Smooth muscle cell (in vitro differentiated cells): ENCODE measurements around the gene WDTC1. TPM values are rescaled to one million over a fixed set of nuclear protein-coding genes. Genes with fewer than 3 reads are reported as not detected.

Experiments used
- DNase-seq: peaks from one replicate; lab custom pipeline; 2025; ENCODE audit not compliant: unreplicated experiment; lab: John Stamatoyannopoulos, UW
- H2AFZ ChIP-seq: fragments of 200-600 bp; sonication (generic); 2 replicates; pipeline ENCODE4 v1.6.0; 2016; ENCODE audit warnings: antibody characterized with exemption, low read depth, mild to moderate bottlenecking
- H3F3A ChIP-seq: fragments of 200-600 bp; sonication (generic); 2 replicates; pipeline ENCODE4 v1.6.0; 2017; ENCODE audit warnings: antibody characterized with exemption, low read depth
- H3K27ac ChIP-seq: fragments of 200-600 bp; sonication (generic); 2 replicates; pipeline ENCODE4 v1.5.1; 2016; ENCODE audit warnings: low read depth, mild to moderate bottlenecking
- H3K27me3 ChIP-seq: fragments of 200-600 bp; sonication (generic); 2 replicates; pipeline ENCODE4 v1.6.1; 2016; ENCODE audit warnings: low read depth, mild to moderate bottlenecking
- H3K36me3 ChIP-seq: fragments of 200-600 bp; sonication (generic); 2 replicates; pipeline ENCODE4 v1.5.1; 2016; ENCODE audit warnings: low read depth
- H3K4me1 ChIP-seq: fragments of 200-600 bp; sonication (generic); 2 replicates; pipeline ENCODE4 v1.5.1; 2016; ENCODE audit warnings: low read depth
- H3K4me2 ChIP-seq: fragments of 200-600 bp; sonication (generic); 2 replicates; pipeline ENCODE4 v1.6.0; 2016; ENCODE audit warnings: mild to moderate bottlenecking
- H3K4me3 ChIP-seq: fragments of 200-600 bp; sonication (generic); 2 replicates; pipeline ENCODE4 v1.5.1; 2016; ENCODE audit warnings: mild to moderate bottlenecking
- H3K79me2 ChIP-seq: fragments of 200-600 bp; sonication (generic); 2 replicates; pipeline ENCODE4 v1.6.0; 2016; ENCODE audit warnings: low read depth, mild to moderate bottlenecking
- H3K9ac ChIP-seq: fragments of 200-600 bp; sonication (generic); 2 replicates; pipeline ENCODE4 v1.6.0; 2016; ENCODE audit warnings: low read depth
- H3K9me3 ChIP-seq: fragments of 200-600 bp; sonication (generic); replicated peaks from 2 replicates; pipeline ENCODE4 v1.5.1; 2016; ENCODE audit warnings: low read depth
- H4K20me1 ChIP-seq: fragments of 200-600 bp; sonication (generic); 2 replicates; pipeline ENCODE4 v1.6.0; 2016; ENCODE audit warnings: low read depth
- WGBS: methylation state at CpG from one replicate; pipeline ENCODE4 v1.1.7; 2016; ENCODE audit warnings: low lambda C conversion rate; 5-methylcytosine and 5-hydroxymethylcytosine counted together
- polyA plus RNA-seq: library from polyadenylated mRNA; unstranded; fragments of >200 nt; fragmentation: Nextera tagmentation; extraction: Ambion mirVana; gene quantifications from 2 replicates; pipeline ENCODE4 v1.2.1, GENCODE V29; 2016
- total RNA-seq: library from RNA; depleted of rRNA; stranded (reverse); fragments of >200 nt; gene quantifications from 2 replicates; pipeline ENCODE4 v1.2.3, GENCODE V29; 2014
- TF ChIP-seq, protein P1 (sequence below): fragments of 200-600 bp; sonication (generic); IDR thresholded peaks from 2 replicates; pipeline ENCODE4 v1.5.1; 2017; ENCODE audit warnings: borderline replicate concordance, mild to moderate bottlenecking, antibody characterized with exemption; ENCODE audit not compliant: insufficient read depth, poor library complexity, severe bottlenecking

WDTC1 gene
- total and polyA plus RNA-seq, 2 experiments from 2014 or later, result 5.4 to 10.3 TPM

DNA sequence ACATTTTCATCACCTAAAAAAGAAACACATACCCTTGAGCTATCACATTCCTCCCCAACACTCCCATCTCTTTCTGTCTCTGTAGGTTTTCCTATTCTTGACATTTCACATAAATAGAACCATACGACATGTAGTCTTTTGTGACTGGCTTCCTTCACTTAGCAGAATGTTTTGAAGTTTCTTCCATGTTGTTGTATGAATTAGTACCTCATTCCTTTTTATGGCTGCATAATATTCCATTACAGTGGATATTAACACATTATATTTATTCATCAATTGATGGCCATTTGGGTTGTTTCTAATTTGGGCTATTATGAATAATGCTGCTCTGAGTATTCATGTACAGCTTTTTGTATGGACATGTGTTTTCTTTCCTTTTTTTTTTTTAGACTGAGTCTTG, 11.8 kb downstream of the WDTC1 start:
- Histone ChIP-seq H3K4me1 (no peaks in the 10 kb centered on the region), H3K4me2 (no peak overlapping the region), H3K27me3 (no peaks in the 10 kb centered on the region), H3K9ac (no peak overlapping the region), H3K9me3 (no peaks in the 10 kb centered on the region), H3K4me3 (no peak overlapping the region), H3K36me3 (no peaks in the 10 kb centered on the region), H3K27ac (no peak overlapping the region), H4K20me1 (no peaks in the 10 kb centered on the region), H3F3A (no peaks in the 10 kb centered on the region), H3K79me2 (no peaks in the 10 kb centered on the region), H2AFZ (no peak overlapping the region)
- TF ChIP-seq, protein P1, sequence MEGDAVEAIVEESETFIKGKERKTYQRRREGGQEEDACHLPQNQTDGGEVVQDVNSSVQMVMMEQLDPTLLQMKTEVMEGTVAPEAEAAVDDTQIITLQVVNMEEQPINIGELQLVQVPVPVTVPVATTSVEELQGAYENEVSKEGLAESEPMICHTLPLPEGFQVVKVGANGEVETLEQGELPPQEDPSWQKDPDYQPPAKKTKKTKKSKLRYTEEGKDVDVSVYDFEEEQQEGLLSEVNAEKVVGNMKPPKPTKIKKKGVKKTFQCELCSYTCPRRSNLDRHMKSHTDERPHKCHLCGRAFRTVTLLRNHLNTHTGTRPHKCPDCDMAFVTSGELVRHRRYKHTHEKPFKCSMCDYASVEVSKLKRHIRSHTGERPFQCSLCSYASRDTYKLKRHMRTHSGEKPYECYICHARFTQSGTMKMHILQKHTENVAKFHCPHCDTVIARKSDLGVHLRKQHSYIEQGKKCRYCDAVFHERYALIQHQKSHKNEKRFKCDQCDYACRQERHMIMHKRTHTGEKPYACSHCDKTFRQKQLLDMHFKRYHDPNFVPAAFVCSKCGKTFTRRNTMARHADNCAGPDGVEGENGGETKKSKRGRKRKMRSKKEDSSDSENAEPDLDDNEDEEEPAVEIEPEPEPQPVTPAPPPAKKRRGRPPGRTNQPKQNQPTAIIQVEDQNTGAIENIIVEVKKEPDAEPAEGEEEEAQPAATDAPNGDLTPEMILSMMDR, result no peak
- WGBS, result 85% methylated on average over 1 of the region's 1 CpG
- no peak for DNase-seq

DNA sequence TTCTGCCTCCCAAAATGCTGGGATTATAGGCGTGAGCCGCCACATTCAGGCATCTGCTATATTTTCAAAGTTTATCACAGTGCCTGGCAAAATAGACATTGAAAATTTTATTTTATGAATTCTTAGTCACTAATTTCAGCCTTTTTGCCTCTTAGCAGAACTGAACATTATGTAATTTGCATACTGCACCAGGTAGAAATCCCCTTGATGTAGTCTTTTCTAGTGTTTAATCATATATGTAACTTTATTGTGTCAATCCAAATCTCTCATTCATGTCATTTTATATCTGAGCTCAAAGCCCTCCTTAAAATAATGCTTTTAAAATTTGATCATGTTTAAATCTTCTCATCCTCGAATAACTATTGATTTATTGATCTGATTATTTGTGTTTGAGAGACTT, 19.2 kb downstream of the WDTC1 start:
- Histone ChIP-seq H2AFZ (no peak overlapping the region), H3K27me3 (no peaks in the 10 kb centered on the region), H3K4me3 (no peak overlapping the region), H3K36me3 (no peaks in the 10 kb centered on the region), H3K9ac (no peak overlapping the region), H3K4me2 (no peak overlapping the region), H3K79me2 (no peaks in the 10 kb centered on the region), H4K20me1 (peaks cover 16% of the 10 kb centered on the region), H3F3A (peaks cover 3% of the 10 kb centered on the region), H3K4me1 (no peaks in the 10 kb centered on the region), H3K9me3 (no peaks in the 10 kb centered on the region), H3K27ac (no peak overlapping the region)
- 96% methylated on average over 3 of the region's 3 CpGs for WGBS
- DNase-seq, result no peak
- TF ChIP-seq, protein P1, result no peak

DNA sequence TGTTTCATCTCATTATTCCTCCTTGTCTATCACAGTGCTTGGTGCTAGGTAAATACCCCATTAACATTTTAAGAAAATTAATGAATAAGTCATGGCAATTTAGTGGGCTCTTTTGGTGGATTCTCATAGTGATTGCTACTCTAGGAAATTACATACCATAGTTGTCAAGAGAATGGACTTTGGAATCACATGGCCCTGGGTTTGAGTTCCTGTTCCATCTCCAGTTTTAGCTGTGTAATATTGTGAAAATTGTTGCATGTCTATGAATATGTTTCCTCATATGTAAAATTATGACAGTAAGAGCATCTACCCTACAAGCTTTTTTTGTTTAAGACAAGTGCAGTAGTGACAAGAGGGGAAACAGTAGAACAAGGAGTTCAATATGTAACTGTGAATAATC, 20.7 kb downstream of the WDTC1 start:
- TF ChIP-seq, protein P1, result no peak
- H3K36me3 ChIP-seq, result no peaks in the 10 kb centered on the region
- H4K20me1 ChIP-seq, result peaks cover 16% of the 10 kb centered on the region
- no peaks in the 10 kb centered on the region for H3K4me1 ChIP-seq
- peaks cover 3% of the 10 kb centered on the region for H3F3A ChIP-seq
- no peak overlapping the region for H3K9ac ChIP-seq
- no peak overlapping the region for H3K4me3 ChIP-seq
- no peaks in the 10 kb centered on the region for H3K27me3 ChIP-seq
- no peaks in the 10 kb centered on the region for H3K9me3 ChIP-seq
- peaks cover 3% of the 10 kb centered on the region for H3K79me2 ChIP-seq
- DNase-seq, result no peak
- H3K4me2 ChIP-seq, result no peak overlapping the region
- no peak overlapping the region for H3K27ac ChIP-seq
- no peak overlapping the region for H2AFZ ChIP-seq

DNA sequence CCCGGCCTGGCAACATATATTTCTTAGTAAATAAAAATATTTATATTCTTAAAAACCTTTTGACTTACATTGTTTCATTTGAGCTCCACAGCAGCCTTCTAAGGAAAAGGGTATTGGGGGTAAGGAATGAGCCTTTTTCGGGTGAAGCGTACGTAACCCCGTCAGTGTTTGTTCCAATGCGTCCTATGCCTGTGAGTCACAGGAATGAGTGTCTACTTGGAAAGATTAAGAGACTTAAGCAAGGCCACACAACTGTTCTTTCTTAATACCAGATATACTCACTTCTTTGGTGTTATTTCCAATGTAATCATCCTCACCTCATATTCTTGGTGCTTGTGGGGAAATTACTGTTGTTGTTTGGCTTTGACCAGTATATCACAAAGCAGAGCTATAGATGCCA, 22.7 kb downstream of the WDTC1 start:
- Histone ChIP-seq H3K36me3 (no peaks in the 10 kb centered on the region), H3K9me3 (no peaks in the 10 kb centered on the region), H3K27me3 (no peaks in the 10 kb centered on the region), H3K4me3 (no peak overlapping the region), H4K20me1 (peaks cover 16% of the 10 kb centered on the region), H2AFZ (no peak overlapping the region), H3K4me1 (no peaks in the 10 kb centered on the region), H3K79me2 (peaks cover 3% of the 10 kb centered on the region), H3F3A (peaks cover 3% of the 10 kb centered on the region), H3K27ac (peak overlapping the region; percentile 23), H3K4me2 (peak overlapping the region; percentile 21), H3K9ac (no peak overlapping the region)
- WGBS, result 35% methylated on average over 6 of the region's 6 CpGs
- no peak for DNase-seq
- TF ChIP-seq, protein P1, result no peak
